Measurements from ENCODE around the gene MATN3.

- TF ChIP-seq POLR2A (IDR thresholded peaks at IDR 0.05) (no peak), CTCF (IDR thresholded peaks at IDR 0.05) (no peak)
Measured at GRCh38 chr2:19989667-19990415, 22.6 kb downstream of the MATN3 start, which contains the start of gene WDR35.

Measured in lower leg skin (tissue), 3 donors.